Keratinocyte (primary cell): ENCODE measurements around the gene PKLR. TPM values are rescaled to one million over a fixed set of nuclear protein-coding genes. Genes with fewer than 3 reads are reported as not detected.

Experiments
- DNase-seq: peaks from one replicate; pipeline ENCODE4 v3.0.0-alpha.2; 2011; ENCODE audit warnings: low read depth, missing footprints, low spot score
- FAIRE-seq: peaks from 2 replicates; lab custom pipeline; 2011; peaks lifted over from hg19 to GRCh38; lab: Jason Lieb, UNC
- H2AFZ ChIP-seq: 2 replicates; pipeline ENCODE4 v1.6.0; 2012; ENCODE audit warnings: low read length, control low read depth, inconsistent platforms; ENCODE audit not compliant: control insufficient read depth
- H3K27ac ChIP-seq: 2 replicates; pipeline ENCODE4 v1.5.1; 2011; ENCODE audit warnings: low read length; ENCODE audit not compliant: control insufficient read depth, insufficient read depth
- H3K27me3 ChIP-seq: 3 replicates; pipeline ENCODE4 v1.6.0; 2011; ENCODE audit warnings: low read length; ENCODE audit not compliant: control insufficient read depth, insufficient read depth; ENCODE audit errors: extremely low read depth
- H3K36me3 ChIP-seq, 2 experiments: 2 replicates in 1 of 2; 3 replicates in 1 of 2; pipeline ENCODE4 v1.5.1; 2011; ENCODE audit warnings: low read length in 2 of 2, mild to moderate bottlenecking in 1 of 2; ENCODE audit not compliant: control insufficient read depth in 2 of 2, insufficient read depth in 2 of 2; ENCODE audit errors: extremely low read depth in 1 of 2
- H3K4me1 ChIP-seq: 3 replicates; pipeline ENCODE4 v1.5.1; 2011; ENCODE audit warnings: low read length; ENCODE audit not compliant: control insufficient read depth, insufficient read depth; ENCODE audit errors: extremely low read depth
- H3K4me2 ChIP-seq: 3 replicates; pipeline ENCODE4 v1.6.0; 2011; ENCODE audit warnings: low read depth, low read length; ENCODE audit not compliant: control insufficient read depth, insufficient read depth; ENCODE audit errors: extremely low read depth
- H3K4me3 ChIP-seq, 3 experiments: fragments of 200-600 bp in 1 of 3; sonication (generic) in 1 of 3; 2 replicates in 2 of 3; 3 replicates in 1 of 3; pipeline ENCODE4 v1.5.1; 2011 to 2016; ENCODE audit warnings: low read length in 3 of 3, mild to moderate bottlenecking in 3 of 3, control low read depth in 2 of 3, inconsistent platforms in 1 of 3, low read depth in 1 of 3, mixed read lengths in 1 of 3, mixed run types in 1 of 3, moderate library complexity in 1 of 3; ENCODE audit not compliant: control insufficient read depth in 2 of 3, insufficient read depth in 2 of 3; ENCODE audit errors: extremely low read depth in 1 of 3
- H3K79me2 ChIP-seq: 2 replicates; pipeline ENCODE4 v1.6.0; 2012; ENCODE audit warnings: low read length; ENCODE audit not compliant: control insufficient read depth, insufficient read depth
- H3K9ac ChIP-seq: 3 replicates; pipeline ENCODE4 v1.6.0; 2011; ENCODE audit warnings: low read length; ENCODE audit not compliant: control insufficient read depth, insufficient read depth; ENCODE audit errors: extremely low read depth
- H3K9me1 ChIP-seq: 3 replicates; pipeline ENCODE4 v1.6.0; 2011; ENCODE audit warnings: low read length; ENCODE audit not compliant: control insufficient read depth, insufficient read depth; ENCODE audit errors: extremely low read depth
- H3K9me3 ChIP-seq: 2 replicates; pipeline ENCODE4 v1.5.1; 2012; ENCODE audit warnings: low read depth, low read length; ENCODE audit not compliant: control insufficient read depth
- H4K20me1 ChIP-seq: 3 replicates; pipeline ENCODE4 v1.6.0; 2011; ENCODE audit warnings: low read length; ENCODE audit not compliant: control insufficient read depth, insufficient read depth; ENCODE audit errors: extremely low read depth
- EZH2 ChIP-seq: IDR thresholded peaks from one replicate; pipeline ENCODE4 v1.6.1; 2012; ENCODE audit warnings: inconsistent platforms, mild to moderate bottlenecking, low read length, moderate library complexity
- dilution Hi-C: fragments of 300-500 bp; cut with MboI; formaldehyde crosslinking; loops from one replicate; pipeline ENCODE4 v1.7.0; 2020; ENCODE audit warnings: low sequenced_read_pairs; ENCODE audit not compliant: extremely low pct_ligation_motif_present
- polyA plus RNA-seq, 5 experiments: library from polyadenylated mRNA; depleted of rRNA in 3 of 5; stranded (reverse) in 3 of 5; stranded (forward) in 1 of 5; unstranded in 1 of 5; fragments of >200 nt; gene quantifications; 1 replicate in 1 of 5; 2 replicates in 3 of 5; 3 replicates in 1 of 5; pipeline versions ENCODE4 v1.2.1 to v1.2.3, GENCODE V29; 2011 to 2012; ENCODE audit warnings: missing spikeins in 2 of 5, low read depth in 1 of 5, low replicate concordance in 1 of 5
- TF ChIP-seq, protein P1 (sequence below), 3 experiments: IDR thresholded peaks in 1 of 3; conservative IDR thresholded peaks in 1 of 3; optimal IDR thresholded peaks in 1 of 3; 2 replicates in 2 of 3; 3 replicates in 1 of 3; pipeline versions ENCODE3 to v1.5.1; 2011; ENCODE audit warnings: low read length in 3 of 3, mild to moderate bottlenecking in 3 of 3, moderate library complexity in 2 of 3, control low read depth in 1 of 3, inconsistent platforms in 1 of 3; ENCODE audit not compliant: insufficient read depth in 2 of 3; ENCODE audit errors: extremely low read depth in 1 of 3

The PKLR gene
- polyA plus RNA-seq, 1 donor (not counting 4 experiments of a cell fraction or from before 2014, with no cell fraction given), result 0.03 TPM

DNA sequence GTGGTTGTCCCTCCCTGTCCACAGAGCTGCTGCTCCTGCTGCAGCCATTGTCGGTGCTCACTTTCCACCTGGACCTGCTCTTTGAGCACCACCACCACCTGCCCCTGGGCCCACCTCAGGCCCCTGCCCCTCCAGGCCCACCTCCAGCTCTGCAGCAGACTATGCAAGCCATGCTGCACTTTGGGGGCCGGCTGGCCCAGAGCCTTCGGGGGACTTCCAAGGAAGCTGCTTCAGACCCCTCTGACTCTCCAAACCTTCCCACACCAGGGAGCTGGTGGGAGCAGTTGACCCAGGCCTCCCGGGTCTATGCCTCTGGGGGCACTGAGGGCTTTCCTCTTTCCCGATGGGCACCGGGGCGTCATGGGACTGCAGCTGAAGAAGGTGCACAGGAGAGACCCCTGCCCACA is 25.4 kb upstream of the PKLR start:
- H3K27me3 ChIP-seq, result no peaks in the 10 kb centered on the region
- no peak overlapping the region for H3K27ac ChIP-seq
- H4K20me1 ChIP-seq, result peaks cover 7% of the 10 kb centered on the region
- H3K9ac ChIP-seq, result no peak overlapping the region
- no peaks in the 10 kb centered on the region for H3K9me1 ChIP-seq
- H3K4me1 ChIP-seq, result peaks cover 14% of the 10 kb centered on the region
- no peaks in the 10 kb centered on the region for H3K9me3 ChIP-seq
- TF ChIP-seq, protein P1, sequence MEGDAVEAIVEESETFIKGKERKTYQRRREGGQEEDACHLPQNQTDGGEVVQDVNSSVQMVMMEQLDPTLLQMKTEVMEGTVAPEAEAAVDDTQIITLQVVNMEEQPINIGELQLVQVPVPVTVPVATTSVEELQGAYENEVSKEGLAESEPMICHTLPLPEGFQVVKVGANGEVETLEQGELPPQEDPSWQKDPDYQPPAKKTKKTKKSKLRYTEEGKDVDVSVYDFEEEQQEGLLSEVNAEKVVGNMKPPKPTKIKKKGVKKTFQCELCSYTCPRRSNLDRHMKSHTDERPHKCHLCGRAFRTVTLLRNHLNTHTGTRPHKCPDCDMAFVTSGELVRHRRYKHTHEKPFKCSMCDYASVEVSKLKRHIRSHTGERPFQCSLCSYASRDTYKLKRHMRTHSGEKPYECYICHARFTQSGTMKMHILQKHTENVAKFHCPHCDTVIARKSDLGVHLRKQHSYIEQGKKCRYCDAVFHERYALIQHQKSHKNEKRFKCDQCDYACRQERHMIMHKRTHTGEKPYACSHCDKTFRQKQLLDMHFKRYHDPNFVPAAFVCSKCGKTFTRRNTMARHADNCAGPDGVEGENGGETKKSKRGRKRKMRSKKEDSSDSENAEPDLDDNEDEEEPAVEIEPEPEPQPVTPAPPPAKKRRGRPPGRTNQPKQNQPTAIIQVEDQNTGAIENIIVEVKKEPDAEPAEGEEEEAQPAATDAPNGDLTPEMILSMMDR (optimal IDR thresholded peaks at IDR 0.05 in 1 of 3, IDR thresholded peaks at IDR 0.05 in 1 of 3, conservative IDR thresholded peaks at IDR 0.05 in 1 of 3; ENCODE audit: extremely low read depth in 1 of 3, insufficient read depth in 2 of 3, low read length in 3 of 3), result no peak
- TF ChIP-seq EZH2, result no peak
- H3K4me3 ChIP-seq, result no peak overlapping the region
- no peak for DNase-seq
- H3K4me2 ChIP-seq, result no peak overlapping the region
- no peak for FAIRE-seq
- dilution Hi-C loops, result no loop called here
- H3K36me3 ChIP-seq, result peaks cover 21 to 26% of the 10 kb centered on the region in 2 experiments
- peaks cover 16% of the 10 kb centered on the region for H3K79me2 ChIP-seq
- H2AFZ ChIP-seq, result no peak overlapping the region

DNA sequence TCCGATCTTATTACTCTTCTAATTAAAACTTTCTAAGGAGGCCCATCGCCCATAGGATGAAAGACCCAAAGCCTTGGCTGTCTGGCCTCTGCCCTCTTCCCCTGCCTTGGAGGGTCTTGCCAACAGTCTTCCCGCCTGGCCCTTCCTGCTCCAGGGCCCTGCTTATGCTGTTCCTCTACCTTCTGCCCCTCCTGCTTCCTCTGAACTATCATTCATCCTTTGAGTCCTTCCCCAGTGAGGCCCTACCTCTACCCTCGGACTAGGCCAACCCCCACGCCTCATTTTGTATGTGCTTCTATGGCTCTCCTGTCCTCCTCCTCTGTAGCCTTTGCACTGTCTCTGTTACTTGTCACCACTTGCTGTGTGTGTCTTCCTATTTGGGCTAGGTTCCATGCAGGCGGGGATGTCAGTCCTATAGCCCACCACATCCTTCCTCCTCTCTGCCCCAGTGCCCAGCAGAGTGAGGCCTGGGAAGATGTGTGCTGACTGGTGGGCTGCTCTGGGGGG is 24.8 kb upstream of the PKLR start:
- Histone ChIP-seq H3K4me1 (peaks cover 14% of the 10 kb centered on the region), H2AFZ (no peak overlapping the region), H3K9me1 (no peaks in the 10 kb centered on the region), H3K79me2 (peaks cover 16% of the 10 kb centered on the region), H3K4me3 (no peak overlapping the region), H3K36me3 (peaks cover 18 to 26% of the 10 kb centered on the region in 2 experiments), H3K9ac (no peak overlapping the region), H3K27ac (no peak overlapping the region), H3K27me3 (no peaks in the 10 kb centered on the region), H3K4me2 (no peak overlapping the region), H3K9me3 (no peaks in the 10 kb centered on the region), H4K20me1 (peaks cover 7% of the 10 kb centered on the region)
- FAIRE-seq (no peak), DNase-seq (no peak)
- TF ChIP-seq, protein P1 (optimal IDR thresholded peaks at IDR 0.05 in 1 of 3, IDR thresholded peaks at IDR 0.05 in 1 of 3, conservative IDR thresholded peaks at IDR 0.05 in 1 of 3; ENCODE audit: extremely low read depth in 1 of 3, insufficient read depth in 2 of 3, low read length in 3 of 3), result no peak
- no peak for TF ChIP-seq EZH2
- dilution Hi-C loops, result no loop called here
